CD4-positive, alpha-beta memory T cell (primary cell): ENCODE results near the gene FMN2. TPM values are rescaled to one million over a fixed set of nuclear protein-coding genes. Genes with fewer than 3 reads are reported as not detected.

ENCODE experiments used
- CTCF ChIA-PET: fragments of 350-600 bp; sonication (Branson Sonifier 250); formaldehyde crosslinking; loops from one replicate; lab custom pipeline; 2021; ENCODE audit warnings: inconsistent platforms; ENCODE audit not compliant: partially characterized antibody; lab: Charles Lee
- POLR2A ChIA-PET: fragments of 350-600 bp; sonication (Branson Sonifier 250); formaldehyde crosslinking; loops from one replicate; lab custom pipeline; 2021; ENCODE audit not compliant: partially characterized antibody; lab: Charles Lee
- DNase-seq, 5 donors: peaks; one replicate each; pipeline versions ENCODE4 v3.0.0 to v3.0.0-alpha.2; 2020 to 2022; ENCODE audit warnings: mixed read lengths in 1 of 5
- H3K27ac ChIP-seq: one replicate; pipeline ENCODE4 v1.7.0; 2013; ENCODE audit warnings: low read depth, low read length
- H3K27me3 ChIP-seq: 2 replicates; pipeline ENCODE4 v1.7.0; 2013; ENCODE audit warnings: mild to moderate bottlenecking, low read length, moderate library complexity; ENCODE audit not compliant: insufficient read depth
- H3K36me3 ChIP-seq: 2 replicates; pipeline ENCODE4 v1.7.0; 2013; ENCODE audit warnings: mild to moderate bottlenecking, low read length, moderate library complexity; ENCODE audit not compliant: insufficient read depth
- H3K4me1 ChIP-seq: 2 replicates; pipeline ENCODE4 v1.7.0; 2013; ENCODE audit warnings: mild to moderate bottlenecking, low read length, moderate library complexity; ENCODE audit not compliant: insufficient read depth
- H3K4me3 ChIP-seq, 2 donors: one replicate each; pipeline ENCODE4 v1.7.0; 2013; ENCODE audit warnings: low read length in 2 of 2, mild to moderate bottlenecking in 1 of 2
- H3K9me3 ChIP-seq, 2 donors: one replicate each; pipeline ENCODE4 v1.7.0; 2013; ENCODE audit warnings: low read length in 2 of 2, control low read depth in 1 of 2; ENCODE audit not compliant: control insufficient read depth in 1 of 2
- H3K27ac Mint-ChIP-seq, 7 donors: one replicate each; pipeline ENCODE4 v1.8.0; 2020 to 2021; ENCODE audit warnings: mixed read lengths in 7 of 7, mild to moderate bottlenecking in 6 of 7, inconsistent platforms in 3 of 7, moderate library complexity in 3 of 7
- H3K27me3 Mint-ChIP-seq, 2 donors: one replicate each; pipeline ENCODE4 v1.8.0; 2020 to 2021; ENCODE audit warnings: mixed read lengths in 2 of 2
- H3K36me3 Mint-ChIP-seq, 2 donors: one replicate each; pipeline ENCODE4 v1.8.0; 2020 to 2021; ENCODE audit warnings: mixed read lengths in 2 of 2, inconsistent platforms in 1 of 2, mild to moderate bottlenecking in 1 of 2
- H3K4me1 Mint-ChIP-seq, 4 donors: one replicate each; pipeline ENCODE4 v1.8.0; 2020 to 2021; ENCODE audit warnings: mixed read lengths in 4 of 4, mild to moderate bottlenecking in 1 of 4
- H3K4me3 Mint-ChIP-seq, 8 donors: one replicate each; pipeline ENCODE4 v1.8.0; 2020 to 2021; ENCODE audit warnings: mixed read lengths in 8 of 8, mild to moderate bottlenecking in 7 of 8, moderate library complexity in 6 of 8, inconsistent platforms in 3 of 8
- H3K9me3 Mint-ChIP-seq, 8 donors: one replicate each; pipeline ENCODE4 v1.8.0; 2020 to 2021; ENCODE audit warnings: mixed read lengths in 8 of 8, mild to moderate bottlenecking in 5 of 8, inconsistent platforms in 3 of 8, moderate library complexity in 1 of 8
- intact Hi-C: fragments of 100-400 bp; cut with micrococcal nuclease; formaldehyde crosslinking; loops from one replicate; pipeline ENCODE4 v1.15.1; 2023
- polyA plus RNA-seq, 2 donors: library from polyadenylated mRNA; unstranded; fragments of 300-500 nt; fragmentation: Illumina TruSeq; gene quantifications; one replicate each; pipeline ENCODE4 v1.2.3, GENCODE V29; 2021
- total RNA-seq, 2 experiments: library from RNA; stranded (reverse); gene quantifications; one replicate each; pipeline ENCODE4 v1.2.3, GENCODE V29; 2021

The FMN2 gene
- total and polyA plus RNA-seq, 4 experiments from 2014 or later: not detected

DNA sequence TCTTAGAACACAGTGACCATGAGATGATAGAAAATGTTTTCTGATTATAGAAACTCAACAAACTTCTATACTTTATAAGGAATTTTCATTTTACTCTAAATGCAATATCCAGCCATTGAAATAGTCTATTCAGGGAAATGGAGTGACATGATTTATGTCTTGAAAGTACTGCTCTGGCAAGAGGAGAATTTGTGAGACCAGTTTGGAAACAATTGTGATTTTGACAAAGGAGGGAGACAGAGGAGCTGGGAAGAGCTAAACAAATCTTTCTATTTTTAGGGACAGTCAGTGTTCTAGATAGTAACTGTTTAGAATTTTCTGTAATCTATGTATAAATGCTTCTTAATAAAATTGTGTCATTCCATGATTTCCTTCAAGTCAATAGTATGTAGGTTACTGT is 252.3 kb downstream of the FMN2 start:
- no peak for DNase-seq
- intact Hi-C loops: no loop called here
- H3K4me1 Mint-ChIP-seq: no peaks in the 10 kb centered on the region
- H3K9me3 Mint-ChIP-seq: peaks cover 0 to 7% (median under 1%) of the 10 kb centered on the region in 8 donors
- ChIA-PET CTCF (no interaction called here), POLR2A (no interaction called here)
- Histone ChIP-seq H3K36me3 (no peaks in the 10 kb centered on the region), H3K4me1 (no peaks in the 10 kb centered on the region), H3K4me3 (no peak overlapping the region), H3K9me3 (no peaks in the 10 kb centered on the region), H3K27ac (no peak overlapping the region), H3K27me3 (no peaks in the 10 kb centered on the region)
- no peak overlapping the region for H3K27ac Mint-ChIP-seq
- H3K36me3 Mint-ChIP-seq: no peaks in the 10 kb centered on the region
- no peak overlapping the region for H3K4me3 Mint-ChIP-seq
- peaks cover 0 to 5% of the 10 kb centered on the region in 2 donors for H3K27me3 Mint-ChIP-seq

DNA sequence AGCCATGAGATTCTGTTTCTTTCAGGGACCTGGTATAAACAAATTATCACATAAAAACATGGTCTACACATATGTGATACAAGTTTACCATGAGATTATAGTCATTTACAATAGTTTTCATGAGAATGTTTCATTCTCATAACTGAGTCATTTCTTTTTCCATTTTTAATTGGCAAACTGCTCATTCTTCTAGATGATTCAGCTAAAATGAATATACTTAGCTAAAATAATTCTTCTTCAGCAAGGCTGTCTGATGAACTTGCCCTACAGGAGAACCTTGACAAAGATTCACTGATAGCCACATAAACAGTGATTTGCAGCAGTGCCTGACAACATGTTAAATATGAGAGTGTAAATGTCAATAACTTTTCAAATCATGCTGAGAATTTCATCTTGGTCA is 253.2 kb downstream of the FMN2 start:
- H3K4me1 Mint-ChIP-seq: no peaks in the 10 kb centered on the region
- no peak overlapping the region for H3K4me3 Mint-ChIP-seq
- no peaks in the 10 kb centered on the region for H3K27me3 ChIP-seq
- H3K9me3 Mint-ChIP-seq: peaks cover 0 to 7% (median 2%) of the 10 kb centered on the region in 8 donors
- H3K4me3 ChIP-seq: no peak overlapping the region
- no peaks in the 10 kb centered on the region for H3K4me1 ChIP-seq
- no peak for DNase-seq
- H3K27ac ChIP-seq: no peak overlapping the region
- no peak overlapping the region for H3K27ac Mint-ChIP-seq
- H3K36me3 Mint-ChIP-seq: no peaks in the 10 kb centered on the region
- intact Hi-C loops: no loop called here
- ChIA-PET CTCF (no interaction called here), POLR2A (no interaction called here)
- no peaks in the 10 kb centered on the region for H3K9me3 ChIP-seq
- peaks cover 0 to 5% of the 10 kb centered on the region in 2 donors for H3K27me3 Mint-ChIP-seq
- no peaks in the 10 kb centered on the region for H3K36me3 ChIP-seq

DNA sequence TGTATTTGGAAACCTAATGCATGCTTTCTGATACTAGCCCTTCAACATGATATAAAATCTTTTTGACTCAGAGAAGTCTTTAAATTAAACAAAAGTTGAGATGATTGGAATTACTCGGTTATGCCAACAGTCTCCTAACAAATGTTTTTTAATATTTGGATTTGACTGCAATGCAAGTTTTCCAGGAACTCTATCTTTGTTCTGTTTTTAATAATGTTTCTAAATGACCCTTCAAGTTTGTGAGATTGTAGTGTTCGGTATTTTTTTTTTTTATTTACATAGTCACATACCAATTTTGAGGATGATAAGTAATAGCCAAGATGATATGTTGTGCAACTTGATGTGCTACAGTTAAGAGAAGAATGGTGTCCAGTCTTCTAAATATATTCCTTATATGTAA is 258.0 kb downstream of the FMN2 start:
- no peak for DNase-seq
- H3K4me1 ChIP-seq: no peaks in the 10 kb centered on the region
- intact Hi-C loops: no loop called here
- POLR2A ChIA-PET: no interaction called here
- H3K36me3 Mint-ChIP-seq: no peaks in the 10 kb centered on the region
- no peaks in the 10 kb centered on the region for H3K36me3 ChIP-seq
- H3K27ac ChIP-seq: no peak overlapping the region
- H3K4me1 Mint-ChIP-seq: no peaks in the 10 kb centered on the region
- H3K4me3 Mint-ChIP-seq: no peak overlapping the region
- H3K27ac Mint-ChIP-seq: no peak overlapping the region
- no peak overlapping the region for H3K4me3 ChIP-seq
- CTCF ChIA-PET: no interaction called here
- no peaks in the 10 kb centered on the region for H3K9me3 ChIP-seq
- H3K27me3 ChIP-seq: no peaks in the 10 kb centered on the region
- H3K27me3 Mint-ChIP-seq: peaks cover 0 to 2% of the 10 kb centered on the region in 2 donors
- peaks cover 0 to 16% (median 4%) of the 10 kb centered on the region in 8 donors for H3K9me3 Mint-ChIP-seq

DNA sequence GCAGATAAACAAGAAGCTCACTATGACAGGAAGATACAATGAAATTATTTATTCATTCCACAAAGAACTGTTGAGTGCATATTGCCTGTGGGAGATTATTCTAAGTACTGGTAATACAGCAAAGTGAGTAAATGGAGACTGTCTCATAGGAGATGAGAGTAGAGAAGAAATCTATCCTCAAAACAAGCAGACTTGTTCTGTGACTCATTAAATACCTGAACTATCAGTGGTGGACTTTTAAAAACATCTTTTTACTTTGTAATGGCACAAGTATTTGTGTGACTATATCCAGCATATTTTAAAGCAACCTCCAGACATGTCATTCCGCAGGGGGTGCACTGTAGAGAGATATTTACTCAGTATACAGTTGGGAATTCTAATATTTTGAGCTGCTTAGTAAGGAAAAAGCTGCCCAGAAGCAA is 259.2 kb downstream of the FMN2 start:
- ChIA-PET CTCF (no interaction called here), POLR2A (no interaction called here)
- Mint-ChIP-seq H3K36me3 (no peaks in the 10 kb centered on the region), H3K4me1 (no peaks in the 10 kb centered on the region), H3K9me3 (peaks cover 0 to 16% (median 4%) of the 10 kb centered on the region in 8 donors), H3K27ac (no peak overlapping the region), H3K4me3 (no peak overlapping the region), H3K27me3 (peaks cover 0 to 2% of the 10 kb centered on the region in 2 donors)
- no peak for DNase-seq
- Histone ChIP-seq H3K27ac (no peak overlapping the region), H3K27me3 (no peaks in the 10 kb centered on the region), H3K4me3 (no peak overlapping the region), H3K4me1 (no peaks in the 10 kb centered on the region), H3K9me3 (no peaks in the 10 kb centered on the region), H3K36me3 (no peaks in the 10 kb centered on the region)
- intact Hi-C loops: no loop called here

DNA sequence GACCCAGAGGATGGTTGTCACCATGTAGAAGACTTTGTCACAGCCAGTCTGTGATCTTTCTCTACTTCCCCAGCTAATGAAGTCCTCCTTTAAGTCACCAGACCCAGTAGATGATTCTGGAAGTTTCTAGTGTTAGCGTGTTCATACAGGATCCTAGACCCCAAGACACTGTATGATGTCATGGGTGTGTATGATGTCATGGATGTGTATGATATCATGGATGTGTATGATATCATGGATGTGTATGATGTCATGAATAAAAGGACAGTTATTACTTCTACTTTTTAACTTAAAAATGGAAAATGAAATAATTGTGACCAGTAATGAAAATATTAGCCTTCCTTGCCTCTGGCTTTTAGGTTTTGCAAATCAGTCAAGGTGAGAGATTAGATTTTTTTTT is 260.0 kb downstream of the FMN2 start:
- Histone ChIP-seq H3K27me3 (no peaks in the 10 kb centered on the region), H3K9me3 (no peaks in the 10 kb centered on the region), H3K36me3 (no peaks in the 10 kb centered on the region), H3K27ac (no peak overlapping the region), H3K4me3 (no peak overlapping the region), H3K4me1 (no peaks in the 10 kb centered on the region)
- Mint-ChIP-seq H3K36me3 (no peaks in the 10 kb centered on the region), H3K27ac (no peak overlapping the region), H3K4me3 (no peak overlapping the region), H3K4me1 (no peaks in the 10 kb centered on the region), H3K27me3 (peaks cover 0 to 2% of the 10 kb centered on the region in 2 donors), H3K9me3 (peaks cover 0 to 16% (median 4%) of the 10 kb centered on the region in 8 donors)
- ChIA-PET POLR2A (no interaction called here), CTCF (no interaction called here)
- DNase-seq: no peak
- intact Hi-C loops: no loop called here

DNA sequence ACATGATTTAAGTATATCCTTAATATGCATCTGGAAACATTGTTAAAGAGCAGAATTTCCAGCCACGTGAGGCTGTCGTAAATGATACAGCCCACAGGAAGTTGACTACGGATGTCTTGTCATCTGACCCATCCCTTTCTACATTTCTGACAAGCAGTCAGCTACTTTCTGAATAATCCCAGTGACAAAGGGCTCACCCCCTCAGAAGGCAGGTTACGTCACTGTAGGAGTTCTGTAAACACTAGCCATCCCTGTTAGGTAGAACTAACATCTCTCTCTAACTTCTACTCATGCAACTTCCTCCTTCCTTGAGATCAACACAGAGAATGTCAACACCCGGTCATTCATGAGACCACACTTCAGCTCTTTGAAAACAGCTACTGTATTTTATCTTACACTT is 261.1 kb downstream of the FMN2 start:
- H3K4me1 ChIP-seq: no peaks in the 10 kb centered on the region
- H3K27me3 ChIP-seq: no peaks in the 10 kb centered on the region
- Mint-ChIP-seq H3K36me3 (no peaks in the 10 kb centered on the region), H3K27me3 (peaks cover 0 to 2% of the 10 kb centered on the region in 2 donors), H3K9me3 (peaks cover 0 to 12% (median 4%) of the 10 kb centered on the region in 8 donors), H3K4me3 (no peak overlapping the region), H3K4me1 (no peaks in the 10 kb centered on the region), H3K27ac (no peak overlapping the region)
- ChIA-PET POLR2A (interaction anchor here (0.6 kb wide), 1 partner anchor 92 kb away, joined by 5 read pairs; no protein-coding TSS in a partner anchor), CTCF (no interaction called here)
- intact Hi-C loops: no loop called here
- H3K36me3 ChIP-seq: no peaks in the 10 kb centered on the region
- H3K4me3 ChIP-seq: no peak overlapping the region
- no peaks in the 10 kb centered on the region for H3K9me3 ChIP-seq
- DNase-seq: no peak
- H3K27ac ChIP-seq: no peak overlapping the region

DNA sequence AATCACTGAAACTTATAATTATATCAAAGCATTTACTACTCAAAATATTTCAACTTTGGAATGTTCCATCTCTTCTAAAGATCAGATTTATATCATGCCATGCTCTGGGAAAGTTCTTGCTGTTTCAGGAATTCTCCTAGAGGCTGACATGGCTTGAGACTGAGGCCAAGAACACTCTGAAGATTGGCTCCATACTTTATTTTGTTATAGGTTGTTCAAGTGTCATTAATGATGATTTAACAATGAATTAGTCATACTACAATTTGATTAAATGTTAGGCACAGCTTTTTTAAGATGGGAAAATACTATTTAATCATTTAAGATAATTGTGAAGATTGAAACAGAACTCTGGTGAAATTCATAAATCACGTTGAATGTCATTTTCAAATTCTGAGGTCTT is 264.9 kb downstream of the FMN2 start:
- H3K4me3 Mint-ChIP-seq: no peak overlapping the region
- ChIA-PET POLR2A (no interaction called here), CTCF (interaction anchor here (1.1 kb wide), 1 partner anchor 14 kb away, joined by 3 read pairs; no protein-coding TSS in a partner anchor)
- no peak overlapping the region for H3K4me3 ChIP-seq
- H3K9me3 Mint-ChIP-seq: peaks cover 0 to 13% (median 4%) of the 10 kb centered on the region in 8 donors
- no peak overlapping the region for H3K27ac ChIP-seq
- no peaks in the 10 kb centered on the region for H3K27me3 ChIP-seq
- no peaks in the 10 kb centered on the region for H3K36me3 ChIP-seq
- H3K27me3 Mint-ChIP-seq: no peaks in the 10 kb centered on the region
- H3K9me3 ChIP-seq: no peaks in the 10 kb centered on the region
- H3K4me1 Mint-ChIP-seq: no peaks in the 10 kb centered on the region
- H3K36me3 Mint-ChIP-seq: no peaks in the 10 kb centered on the region
- intact Hi-C loops: no loop called here
- no peak for DNase-seq
- H3K27ac Mint-ChIP-seq: no peak overlapping the region
- no peaks in the 10 kb centered on the region for H3K4me1 ChIP-seq

DNA sequence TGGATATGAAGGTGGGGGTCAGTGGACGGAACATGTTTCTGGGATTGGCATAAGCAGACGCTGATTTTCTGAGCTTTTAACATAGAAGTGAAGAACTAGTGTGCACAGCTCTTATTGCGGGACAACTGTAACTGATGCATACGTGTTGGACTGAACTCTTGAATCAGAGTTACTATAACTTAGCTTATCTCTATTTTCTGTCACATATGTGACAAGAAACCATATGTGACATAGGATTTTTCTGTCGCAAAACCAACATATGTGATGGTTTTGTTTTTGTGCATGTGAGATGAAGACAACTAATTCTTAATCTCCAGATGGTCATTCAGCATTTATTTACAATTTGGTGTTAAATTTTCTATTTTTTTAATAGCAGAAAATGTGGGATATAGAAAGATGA is 270.4 kb downstream of the FMN2 start:
- Mint-ChIP-seq H3K9me3 (peaks cover 0 to 7% (median 0%) of the 10 kb centered on the region in 8 donors), H3K4me1 (no peaks in the 10 kb centered on the region), H3K4me3 (no peak overlapping the region), H3K27me3 (no peaks in the 10 kb centered on the region), H3K27ac (no peak overlapping the region), H3K36me3 (no peaks in the 10 kb centered on the region)
- no peaks in the 10 kb centered on the region for H3K9me3 ChIP-seq
- H3K36me3 ChIP-seq: no peaks in the 10 kb centered on the region
- ChIA-PET CTCF (no interaction called here), POLR2A (no interaction called here)
- no peak overlapping the region for H3K27ac ChIP-seq
- H3K4me1 ChIP-seq: no peaks in the 10 kb centered on the region
- no peak for DNase-seq
- intact Hi-C loops: no loop called here
- H3K27me3 ChIP-seq: no peaks in the 10 kb centered on the region
- H3K4me3 ChIP-seq: no peak overlapping the region
